ENCODE measurements around the gene APOL5.
"Not testable (repeated sequence)": the region's sequence is repeated elsewhere in the genome, so short reads cannot be mapped to it uniquely, and the experiment has no call there.

APOL5 gene

DNA sequence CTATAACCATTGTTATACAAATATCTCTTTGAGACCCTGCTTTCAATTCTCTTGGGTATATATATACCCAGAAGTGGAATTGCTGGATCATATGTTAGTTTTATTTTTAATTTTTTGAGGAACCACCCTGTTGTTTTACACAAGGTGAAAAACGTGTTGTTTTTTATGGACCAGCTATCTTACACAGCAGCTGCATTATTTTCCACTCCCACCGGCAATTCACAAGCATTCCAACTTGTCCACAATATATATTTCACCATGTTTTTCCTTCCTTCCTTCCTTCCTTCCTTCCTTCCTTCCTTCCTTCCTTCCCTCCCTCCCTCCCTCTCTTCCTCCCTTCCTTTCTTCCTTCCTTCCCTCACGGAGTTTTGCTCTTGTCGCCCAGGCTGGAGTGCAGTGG lies 6.3 kb upstream of the APOL5 start:
- DNase-seq (ENCODE audit: low read depth in 2 of 2), result no peak

DNA sequence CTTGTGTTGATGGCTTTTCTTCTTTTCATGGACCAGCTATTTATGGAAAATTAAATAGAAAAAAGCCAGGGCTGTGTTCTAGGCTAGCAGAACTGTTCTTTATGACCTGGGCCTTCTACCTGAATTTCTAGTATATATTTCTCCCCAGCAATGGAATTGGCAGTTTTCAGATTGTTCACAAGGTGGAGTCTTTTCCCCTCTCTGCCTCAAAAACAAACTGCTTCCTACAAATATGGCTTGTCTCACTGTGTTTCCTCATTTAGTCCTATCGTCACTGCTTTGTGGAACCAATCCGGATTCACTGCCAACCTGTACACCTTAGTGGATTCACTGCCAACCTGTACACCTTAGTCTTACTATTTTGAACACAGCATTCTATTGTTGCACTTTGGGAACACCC lies 5.0 kb upstream of the APOL5 start:
- no peak for DNase-seq (ENCODE audit: low read depth in 2 of 2)

DNA sequence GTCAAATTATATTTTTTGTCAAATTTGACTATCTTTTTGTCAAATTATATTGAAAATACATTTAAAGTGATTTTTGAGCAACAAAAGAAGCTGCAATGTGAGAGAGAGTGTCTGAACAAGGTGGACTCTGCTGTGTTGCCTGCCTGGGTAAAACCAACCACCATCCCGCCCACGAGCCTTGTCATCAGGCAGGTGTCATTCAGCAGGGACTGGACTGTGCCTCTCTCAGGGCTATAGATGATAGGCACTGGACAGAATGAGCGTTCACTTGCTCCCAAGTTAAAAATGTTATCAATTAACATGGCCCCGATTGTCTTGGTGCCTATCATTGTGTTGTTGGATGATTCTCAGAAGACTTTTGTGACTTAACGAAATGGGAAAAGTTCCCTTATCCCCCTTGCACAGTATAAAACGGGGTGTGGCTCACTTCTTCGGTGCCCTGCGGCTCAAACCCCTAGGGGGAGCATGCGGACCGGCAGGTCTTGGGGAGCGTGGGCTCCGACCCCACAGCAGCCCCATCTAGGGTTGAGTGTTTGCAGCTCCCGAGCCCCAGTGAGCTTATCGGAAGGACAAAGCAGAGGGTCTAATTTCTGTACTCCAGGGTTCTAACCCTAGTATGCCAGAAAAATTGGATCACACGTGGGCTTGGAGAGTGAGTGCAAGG lies 1.7 kb downstream of the APOL5 start:
- DNase-seq (ENCODE audit: low read depth in 2 of 2), result no peak

DNA sequence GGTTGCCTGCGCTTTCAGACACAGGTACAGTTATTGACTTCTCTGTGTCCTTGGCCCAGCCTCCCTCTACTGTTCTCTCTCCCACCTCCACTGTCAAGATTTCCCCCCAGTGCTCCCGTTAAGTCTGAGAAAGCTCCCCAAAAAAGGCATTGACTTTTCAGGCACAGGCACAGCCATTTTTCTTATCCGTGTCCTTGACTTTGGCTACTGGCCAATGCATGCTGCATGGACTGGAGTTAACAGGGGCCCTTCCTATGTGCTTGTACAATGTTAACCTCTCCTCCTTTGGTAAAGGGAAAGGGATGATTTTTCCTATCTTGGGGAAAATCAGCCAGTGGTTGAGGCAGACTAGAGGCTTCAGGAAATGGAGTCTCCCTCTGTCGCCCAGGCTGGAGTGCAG lies 4.3 kb downstream of the APOL5 start:
- DNase-seq (ENCODE audit: low read depth in 2 of 2), result no peak

DNA sequence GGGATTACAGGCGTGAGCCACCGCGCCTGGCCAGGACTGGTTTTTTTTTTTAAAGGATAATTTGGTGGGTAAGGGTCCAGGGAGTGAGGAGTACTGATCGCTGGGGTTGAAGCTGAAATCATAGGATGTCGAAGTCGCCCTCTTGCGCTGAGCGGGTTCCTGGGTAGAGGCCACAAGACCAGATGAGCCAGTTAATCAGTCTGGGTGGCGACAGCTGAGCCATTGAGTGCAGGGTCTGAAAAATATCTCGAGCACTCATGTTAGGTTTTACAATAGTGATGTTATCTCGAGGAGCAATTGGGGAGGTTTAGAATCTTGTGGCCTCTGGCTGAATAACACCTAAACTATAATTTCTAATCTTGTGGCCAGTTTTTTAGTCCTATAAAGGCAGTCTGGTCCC lies 7.8 kb downstream of the APOL5 start:
- DNase-seq (ENCODE audit: low read depth in 2 of 2), result no peak

DNA sequence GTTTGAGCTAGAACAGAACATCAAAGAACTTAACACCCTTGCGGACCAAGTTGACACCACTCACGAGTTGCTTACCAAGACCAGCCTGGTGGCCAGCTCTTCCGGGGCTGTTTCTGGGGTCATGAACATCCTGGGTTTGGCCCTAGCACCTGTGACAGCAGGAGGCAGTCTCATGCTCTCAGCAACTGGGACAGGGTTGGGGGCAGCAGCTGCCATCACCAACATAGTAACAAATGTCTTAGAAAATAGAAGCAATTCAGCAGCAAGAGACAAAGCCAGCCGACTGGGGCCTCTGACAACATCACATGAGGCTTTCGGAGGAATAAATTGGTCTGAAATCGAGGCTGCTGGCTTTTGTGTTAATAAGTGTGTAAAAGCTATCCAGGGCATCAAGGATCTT lies 8.7 kb downstream of the APOL5 start:
- no peak for DNase-seq (ENCODE audit: low read depth in 2 of 2)

DNA sequence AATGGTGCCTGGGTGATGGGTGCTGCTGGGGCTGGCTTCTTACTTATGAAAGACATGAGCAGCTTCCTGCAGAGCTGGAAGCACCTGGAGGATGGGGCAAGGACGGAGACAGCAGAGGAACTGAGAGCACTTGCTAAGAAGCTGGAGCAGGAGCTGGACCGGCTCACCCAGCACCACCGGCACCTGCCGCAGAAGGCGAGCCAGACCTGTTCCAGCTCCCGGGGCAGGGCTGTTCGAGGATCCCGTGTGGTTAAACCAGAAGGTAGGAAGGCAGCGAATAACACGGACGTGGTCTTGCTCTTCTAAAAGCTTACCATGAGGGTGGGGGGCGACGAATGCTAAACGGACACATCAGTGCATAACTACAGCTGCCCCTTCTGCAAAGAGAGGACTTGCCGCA lies 9.3 kb downstream of the APOL5 start:
- no peak for DNase-seq (ENCODE audit: low read depth in 2 of 2)

DNA sequence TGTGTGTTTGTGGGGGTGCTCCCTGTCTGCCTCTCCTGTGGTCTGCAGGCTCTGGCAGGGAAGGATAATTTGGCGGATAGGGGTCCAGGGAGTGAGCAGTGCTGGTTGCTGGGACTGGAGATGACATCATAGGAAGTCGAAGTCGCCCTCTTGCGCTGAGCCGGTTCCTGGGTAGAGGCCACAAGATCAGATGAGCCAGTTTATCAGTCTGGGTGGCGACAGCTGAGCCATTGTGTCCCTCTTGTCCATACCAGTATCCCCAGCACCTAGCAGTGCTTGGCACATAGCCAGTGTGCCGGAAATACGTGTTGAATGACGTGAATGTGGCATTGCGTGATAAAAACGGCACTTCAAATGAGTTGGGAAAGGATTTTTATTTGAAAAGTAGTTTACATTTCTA lies 9.8 kb downstream of the APOL5 start:
- no peak for DNase-seq (ENCODE audit: low read depth in 2 of 2)

DNA sequence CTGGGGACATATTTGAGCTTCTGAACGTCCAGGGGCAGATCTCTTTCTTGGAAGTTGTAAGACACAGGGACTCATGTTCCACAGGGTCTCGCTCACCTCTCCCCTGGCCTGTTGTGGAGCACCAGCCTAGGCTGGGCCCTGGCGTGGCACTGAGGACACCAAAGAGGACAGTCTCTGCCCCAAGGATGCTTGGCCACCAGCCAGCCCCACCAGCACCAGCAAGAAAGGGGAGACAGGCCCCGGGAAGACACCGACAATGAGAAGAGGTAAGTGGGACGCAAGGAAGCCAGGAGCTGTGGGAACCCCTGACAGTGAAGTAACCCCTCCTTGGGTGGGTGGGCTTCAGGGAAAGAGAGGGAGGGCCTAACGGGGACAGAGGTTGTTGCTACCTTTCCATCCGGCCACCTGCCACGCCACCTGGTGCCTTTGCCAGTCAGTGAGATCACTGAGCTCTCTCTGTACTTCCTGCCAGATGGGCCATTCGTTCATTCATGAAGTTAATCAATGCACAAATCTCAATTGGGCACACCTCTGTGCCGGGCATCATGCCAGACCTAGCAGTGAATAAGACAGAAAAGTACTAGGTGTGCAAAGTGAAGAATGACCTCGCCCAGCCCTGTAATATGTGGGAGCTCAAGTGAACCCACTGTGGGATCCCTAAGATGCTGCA lies 11.1 kb downstream of the APOL5 start:
- DNase-seq (ENCODE audit: low read depth in 2 of 2), result no peak

DNA sequence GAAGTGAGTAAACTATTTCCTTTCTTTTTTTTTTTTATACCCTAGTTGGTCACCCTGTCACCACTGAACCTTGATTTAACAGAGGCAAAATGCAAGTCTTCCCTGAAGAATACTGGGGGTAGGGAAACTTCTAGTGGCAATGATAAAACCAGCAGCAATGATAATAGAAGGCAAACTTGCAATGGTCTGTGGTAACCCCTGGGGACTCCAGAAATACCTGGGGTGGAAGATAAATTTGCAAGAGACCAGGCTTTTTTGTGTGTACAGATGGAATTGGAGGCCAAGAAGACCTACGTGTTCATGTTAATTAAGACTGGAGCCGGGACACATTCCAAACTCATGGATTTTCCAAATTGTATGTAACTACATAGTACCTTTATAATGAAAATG lies 11.6 kb downstream of the APOL5 start:
- no peak for DNase-seq (ENCODE audit: low read depth in 2 of 2)

DNA sequence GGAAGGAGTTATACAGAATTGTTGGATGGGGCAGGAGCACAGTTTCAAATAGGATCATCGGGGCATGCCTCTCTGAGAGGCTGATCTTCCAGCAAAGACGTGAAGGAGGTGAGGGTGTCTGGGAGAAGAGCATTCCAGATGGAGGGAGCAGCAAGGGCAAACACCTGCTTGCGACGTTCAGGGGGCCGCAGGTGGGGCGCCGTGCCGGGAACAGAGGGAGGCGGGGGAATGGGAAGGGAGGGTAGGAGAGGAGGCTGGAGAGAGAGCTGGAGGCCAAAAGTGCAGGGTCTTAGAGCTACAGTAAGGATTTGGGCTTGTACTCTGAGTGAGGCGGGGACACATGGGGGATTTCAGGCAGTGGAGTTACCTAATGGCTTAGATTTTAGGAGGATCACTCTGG lies 13.6 kb downstream of the APOL5 start:
- no peak for DNase-seq (ENCODE audit: low read depth in 2 of 2)

DNA sequence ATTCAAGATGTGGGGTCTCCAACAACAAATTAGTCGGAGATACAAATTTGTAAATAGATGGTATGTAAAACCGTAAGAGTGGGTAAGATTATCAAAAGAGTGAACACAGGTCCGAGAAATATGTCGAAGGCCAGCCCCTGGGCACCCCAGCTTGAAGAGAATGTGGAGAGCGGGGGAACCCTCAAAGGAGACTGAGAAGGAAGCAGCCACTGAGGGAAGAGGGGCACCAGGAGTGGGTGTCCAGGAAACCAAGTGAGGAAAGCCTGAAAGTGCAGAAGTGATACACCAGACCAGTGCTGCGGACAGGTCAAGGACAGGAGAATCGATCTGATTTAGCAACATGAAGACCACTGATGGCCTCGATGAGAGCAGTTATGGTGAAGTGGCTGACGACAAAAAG lies 14.4 kb downstream of the APOL5 start:
- DNase-seq (ENCODE audit: low read depth in 2 of 2), result no peak

DNA sequence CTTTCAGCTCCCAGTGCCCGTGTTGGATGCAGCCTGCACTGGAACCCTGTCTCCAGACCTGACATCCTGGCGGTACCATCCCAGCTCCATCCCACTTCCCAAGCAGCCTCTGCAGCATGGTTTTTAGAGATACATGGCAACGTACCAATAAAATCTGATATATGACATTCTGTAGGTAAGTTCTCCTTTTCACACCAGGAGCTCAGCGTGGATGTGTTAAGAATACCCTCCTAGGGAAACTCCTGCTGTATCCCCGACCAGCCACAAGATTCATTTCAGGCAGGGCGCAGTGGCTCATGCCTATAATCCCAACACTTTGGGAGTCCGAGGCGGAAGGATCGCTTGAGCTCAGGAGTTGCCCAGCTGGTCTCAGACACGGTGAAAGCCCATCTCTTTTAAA lies 15.4 kb downstream of the APOL5 start:
- no peak for DNase-seq (ENCODE audit: low read depth in 2 of 2)

DNA sequence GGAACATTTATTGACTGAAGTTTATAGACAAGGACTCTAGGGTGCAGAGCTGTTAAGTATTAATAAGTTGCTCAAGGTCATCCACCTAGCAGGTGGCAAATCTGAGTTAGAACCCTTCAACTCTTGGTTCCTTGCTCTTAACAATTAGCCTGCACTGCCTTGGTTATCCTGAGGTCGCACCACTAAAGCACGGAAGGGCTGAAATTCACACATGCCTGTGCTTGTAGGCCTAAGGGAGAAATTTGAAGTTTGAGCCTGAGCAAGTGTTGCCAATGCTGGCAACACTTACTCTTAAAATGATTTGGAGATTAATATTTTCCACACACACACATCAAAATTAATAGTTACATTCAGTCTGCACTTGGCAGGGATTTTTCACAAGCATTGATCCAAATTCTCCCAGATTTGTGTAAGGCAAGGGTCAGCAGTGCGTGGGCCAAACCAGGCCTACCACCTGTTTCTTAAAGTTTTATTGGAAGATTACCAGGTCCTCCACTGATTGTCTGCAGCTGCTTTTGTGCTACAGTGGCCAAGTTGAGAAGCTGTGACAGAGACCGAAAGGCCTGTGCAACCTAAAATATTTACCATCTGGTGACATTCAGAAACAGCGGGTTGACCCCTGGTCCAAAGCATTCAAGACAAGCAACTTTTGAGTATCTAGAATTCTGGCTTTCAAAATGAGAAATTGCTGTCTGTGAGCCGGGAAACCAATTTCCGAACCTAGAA lies 16.3 kb downstream of the APOL5 start:
- no peak for DNase-seq (ENCODE audit: low read depth in 2 of 2)

DNA sequence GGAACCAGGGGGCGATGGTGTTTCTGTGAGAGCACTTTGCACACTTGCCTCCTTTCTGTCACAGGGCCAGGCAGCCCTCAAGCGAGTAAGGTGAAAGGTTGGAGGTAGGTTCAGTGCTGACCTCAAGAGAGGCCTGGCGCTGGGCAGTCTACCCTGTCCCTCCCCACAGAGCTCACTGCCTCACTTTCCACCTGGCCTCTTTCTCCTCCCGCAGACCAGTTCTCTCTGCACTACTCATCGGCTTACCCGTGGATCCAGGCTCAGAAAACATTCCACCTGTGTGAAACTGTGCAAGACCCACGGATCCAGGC lies 16.8 kb downstream of the APOL5 start:
- DNase-seq (ENCODE audit: low read depth in 2 of 2), result no peak

DNA sequence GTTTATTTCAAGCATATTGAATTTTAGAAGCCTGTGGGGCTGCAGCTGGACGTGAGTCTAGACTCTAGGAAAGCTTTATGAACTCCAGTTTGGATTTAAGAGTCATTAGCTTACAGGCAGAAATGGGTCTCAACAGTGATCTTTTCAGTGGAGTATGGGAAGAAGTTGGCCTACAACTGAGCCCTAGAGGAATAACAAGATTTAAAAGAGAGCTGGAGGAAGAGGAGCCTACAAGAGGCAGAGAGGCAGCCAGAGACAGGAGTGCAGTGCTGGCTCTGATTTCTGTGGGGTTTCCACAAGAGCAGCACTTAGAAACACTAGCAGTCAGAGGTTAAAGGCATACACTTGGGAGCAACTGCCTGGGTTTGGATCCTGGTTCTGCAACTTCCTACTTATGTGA lies 17.9 kb downstream of the APOL5 start:
- no peak for DNase-seq (ENCODE audit: low read depth in 2 of 2)

DNA sequence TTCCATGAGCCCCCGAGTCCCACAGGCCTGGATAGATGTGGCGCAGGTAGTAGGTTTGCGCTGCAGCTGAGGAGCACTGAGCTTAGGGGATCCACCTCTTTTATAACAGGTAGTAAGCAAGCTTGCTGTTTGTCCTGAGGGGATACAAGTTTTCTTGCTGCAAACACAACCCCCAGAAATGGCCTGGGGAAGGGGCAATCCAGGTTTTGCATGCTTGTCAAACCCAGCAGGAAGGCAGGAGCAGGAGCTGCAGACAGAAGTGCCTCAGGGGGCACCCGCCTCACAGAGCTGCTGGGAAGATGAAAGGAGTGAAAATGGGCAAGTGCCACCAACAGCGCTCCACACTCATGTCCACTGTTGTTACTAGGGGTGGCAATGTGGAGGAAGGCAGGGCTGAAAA lies 18.5 kb downstream of the APOL5 start:
- no peak for DNase-seq (ENCODE audit: low read depth in 2 of 2)

DNA sequence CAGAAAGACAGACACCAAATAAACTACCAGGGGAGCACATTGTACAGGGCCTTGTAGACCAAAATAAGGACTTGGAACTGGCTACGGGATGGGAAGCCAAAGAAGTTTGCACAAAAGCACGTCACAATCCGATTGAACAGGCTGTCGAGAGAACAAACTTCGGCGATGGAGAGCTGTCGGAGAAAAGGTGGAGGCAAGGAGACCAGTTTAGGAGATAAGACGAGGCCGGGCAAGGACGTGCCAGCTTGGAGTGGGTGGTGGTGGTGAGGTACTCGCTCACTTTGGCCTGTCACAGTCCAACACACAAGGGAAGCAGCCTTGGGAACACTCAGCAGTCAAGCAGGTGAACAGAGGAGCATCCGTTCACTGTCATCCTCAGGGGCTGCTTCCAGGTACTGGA lies 19.0 kb downstream of the APOL5 start:
- DNase-seq (ENCODE audit: low read depth in 2 of 2), result no peak

DNA sequence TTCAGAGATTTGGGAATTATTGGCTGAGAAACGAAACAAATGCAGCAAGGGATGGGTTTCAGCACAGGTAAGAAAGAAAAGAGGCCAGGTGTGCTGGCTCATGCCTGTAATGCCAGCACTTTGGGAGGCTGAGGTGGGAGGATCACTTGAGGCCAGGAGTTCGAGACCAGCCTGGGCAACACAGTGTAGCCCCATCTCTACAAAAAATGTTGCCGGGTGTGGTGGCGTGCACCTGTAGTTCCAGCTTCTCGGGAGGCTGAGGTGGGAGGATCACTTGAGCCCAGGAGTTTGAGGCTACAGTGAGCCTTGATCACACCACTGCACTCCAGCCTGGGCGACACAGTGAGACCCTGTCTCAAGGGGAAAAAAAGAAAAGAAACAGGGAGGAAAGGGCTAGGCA lies 20.2 kb downstream of the APOL5 start:
- DNase-seq (ENCODE audit: low read depth in 2 of 2), result not testable (repeated sequence)

DNA sequence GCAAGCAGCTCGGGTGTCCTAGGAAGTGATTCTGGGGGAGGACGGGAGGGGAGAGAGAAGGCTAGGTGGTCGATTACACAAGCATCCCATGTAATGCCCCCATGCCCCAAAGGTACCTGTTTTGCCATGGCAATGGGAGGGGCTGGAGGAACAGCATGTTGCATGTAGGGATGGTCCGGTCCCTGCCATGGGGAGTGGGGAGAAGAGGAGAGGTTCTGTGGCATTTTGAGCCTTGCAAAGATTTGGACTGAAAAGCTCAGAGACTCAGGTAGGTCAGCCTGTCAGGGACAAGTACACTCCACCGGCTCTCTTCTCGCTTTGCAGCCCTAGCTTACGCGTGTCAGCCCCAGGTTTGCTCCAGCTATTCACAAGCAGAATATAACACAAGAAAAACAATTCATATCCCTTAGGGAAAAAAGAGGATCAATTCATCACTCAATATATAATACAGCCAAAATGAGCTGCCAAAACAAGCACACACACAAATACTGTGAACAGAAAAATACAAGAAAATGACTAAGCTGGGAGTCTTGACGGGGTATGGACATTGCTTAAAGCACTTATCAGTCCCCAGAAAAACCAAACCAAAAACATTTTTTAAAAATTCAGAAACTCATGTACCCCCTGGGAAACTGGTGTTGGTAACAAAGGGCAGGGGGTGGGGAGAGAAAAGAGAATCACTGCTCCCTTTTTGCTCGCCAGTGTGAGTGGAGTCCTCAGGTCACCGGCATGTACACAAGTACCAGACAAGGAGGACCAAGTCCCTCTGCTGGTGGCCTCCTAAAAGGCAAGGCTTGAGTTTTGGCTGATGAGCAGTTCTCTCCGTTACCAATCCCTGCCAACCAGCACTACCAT lies 21.6 kb downstream of the APOL5 start:
- no peak for DNase-seq (ENCODE audit: low read depth in 2 of 2)

DNA sequence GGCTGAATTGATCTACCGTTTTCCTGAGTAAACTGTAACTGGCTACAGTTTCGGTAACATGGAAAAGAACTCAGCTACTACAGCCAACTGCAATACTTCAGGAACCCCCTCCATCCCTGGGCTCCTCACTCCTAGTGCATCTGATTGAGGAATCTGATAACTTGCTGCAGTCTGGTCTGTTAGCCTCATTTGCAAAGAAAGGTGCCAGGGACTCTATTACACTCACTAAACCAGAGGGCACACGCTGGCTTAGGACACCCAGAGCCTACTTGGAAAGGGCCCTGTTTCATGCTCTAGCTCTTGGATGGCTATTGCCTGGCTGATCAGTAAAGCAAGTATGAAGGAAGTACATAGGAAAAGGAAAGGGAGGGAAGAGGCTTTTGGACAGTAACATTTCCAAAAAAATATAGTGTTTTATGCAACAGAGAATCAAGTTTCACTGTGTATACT lies 22.3 kb downstream of the APOL5 start:
- DNase-seq (ENCODE audit: low read depth in 2 of 2), result no peak

DNA sequence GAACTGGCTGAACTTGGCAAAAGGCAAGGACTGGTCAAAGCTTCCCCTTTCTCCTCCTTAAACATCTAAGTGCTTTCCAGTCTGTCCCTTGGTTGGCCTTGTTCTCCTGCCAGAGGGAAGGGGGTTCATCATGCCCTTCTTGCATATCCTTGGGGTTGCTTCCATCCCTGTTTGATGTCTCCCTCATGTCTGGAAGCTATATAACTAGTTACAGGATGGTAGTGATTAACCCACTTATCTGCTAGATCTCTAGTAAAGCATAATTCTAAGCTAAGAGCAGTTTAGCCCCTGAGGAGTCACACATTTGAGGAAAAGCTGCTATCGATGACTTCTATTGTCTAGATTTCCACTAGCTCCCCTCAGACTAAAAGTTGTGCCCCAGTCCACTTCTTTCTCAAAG lies 22.9 kb downstream of the APOL5 start:
- no peak for DNase-seq (ENCODE audit: low read depth in 2 of 2)
